Activated CD4-positive, alpha-beta memory T cell treated with anti-CD3 and anti-CD28 coated beads for 36 hours (primary cell): ENCODE data around the gene CCDC124. TPM values are rescaled to one million over a fixed set of nuclear protein-coding genes. Genes with fewer than 3 reads are reported as not detected.
A peak's percentile ranks its signal among the peaks of the same experiment; 100 is the strongest.
"Not testable (repeated sequence)": the region's sequence is repeated elsewhere in the genome, so short reads cannot be mapped to it uniquely, and the experiment has no call there.

Experiments used
- CTCF ChIA-PET: fragments of 350-600 bp; sonication (Branson Sonifier 250); formaldehyde crosslinking; loops from one replicate; lab custom pipeline; 2021; ENCODE audit warnings: antibody characterized with exemption, inconsistent platforms; lab: Charles Lee
- POLR2A ChIA-PET: fragments of 350-600 bp; sonication (Branson Sonifier 250); formaldehyde crosslinking; loops from one replicate; lab custom pipeline; 2021; ENCODE audit warnings: antibody characterized with exemption; lab: Charles Lee
- DNase-seq: peaks from one replicate; pipeline ENCODE4 v3.0.0-alpha.2; 2020
- H3K27ac Mint-ChIP-seq: one replicate; pipeline ENCODE4 v1.8.0; 2021; ENCODE audit warnings: mixed read lengths
- H3K27me3 Mint-ChIP-seq: one replicate; pipeline ENCODE4 v1.8.0; 2021; ENCODE audit warnings: mixed read lengths
- H3K36me3 Mint-ChIP-seq: one replicate; pipeline ENCODE4 v1.8.0; 2021; ENCODE audit warnings: mixed read lengths
- H3K4me1 Mint-ChIP-seq: one replicate; pipeline ENCODE4 v1.8.0; 2021; ENCODE audit warnings: low read depth, mixed read lengths
- H3K4me3 Mint-ChIP-seq: one replicate; pipeline ENCODE4 v1.8.0; 2021; ENCODE audit warnings: mild to moderate bottlenecking, mixed read lengths
- H3K9me3 Mint-ChIP-seq: one replicate; pipeline ENCODE4 v1.8.0; 2021; ENCODE audit warnings: mixed read lengths
- intact Hi-C: fragments of 100-400 bp; cut with micrococcal nuclease; formaldehyde crosslinking; loops from one replicate; pipeline ENCODE4 v1.15.1; 2023
- total RNA-seq, 2 experiments: library from RNA; stranded (reverse); gene quantifications; one replicate each; pipeline ENCODE4 v1.2.3, GENCODE V29; 2021

The CCDC124 gene
- total RNA-seq, 2 experiments from 2014 or later: 101 to 105 TPM

GRCh38 chr19:17915940-17916593 is 16.7 kb upstream of the CCDC124 start:
- intact Hi-C loops: no loop called here
- ChIA-PET CTCF (no interaction called here), POLR2A (no interaction called here)
- Mint-ChIP-seq H3K27ac (no peak overlapping the region), H3K4me1 (no peaks in the 10 kb centered on the region), H3K4me3 (no peak overlapping the region), H3K9me3 (peaks cover 12% of the 10 kb centered on the region), H3K36me3 (peaks cover 1% of the 10 kb centered on the region), H3K27me3 (peaks cover 5% of the 10 kb centered on the region)
- no peak for DNase-seq

GRCh38 chr19:17918151-17918550 is 14.7 kb upstream of the CCDC124 start:
- intact Hi-C loops, H3K27me3 Mint-ChIP-seq, H3K36me3 Mint-ChIP-seq, POLR2A ChIA-PET, H3K4me3 Mint-ChIP-seq, H3K4me1 Mint-ChIP-seq, H3K27ac Mint-ChIP-seq, DNase-seq, CTCF ChIA-PET: not testable (repeated sequence)
- peaks cover 11% of the 10 kb centered on the region for H3K9me3 Mint-ChIP-seq

- H3K27ac Mint-ChIP-seq, H3K9me3 Mint-ChIP-seq, DNase-seq, H3K36me3 Mint-ChIP-seq, H3K4me1 Mint-ChIP-seq, POLR2A ChIA-PET, H3K27me3 Mint-ChIP-seq, intact Hi-C loops, H3K4me3 Mint-ChIP-seq: not testable (repeated sequence)
- CTCF ChIA-PET: interaction anchor here (1.0 kb wide), 1 partner anchor 19 kb away, joined by 4 read pairs; no protein-coding TSS in a partner anchor
Measured at GRCh38 chr19:17919122-17919521, 13.7 kb upstream of the CCDC124 start.

- H3K36me3 Mint-ChIP-seq: no peaks in the 10 kb centered on the region
Measured at GRCh38 chr19:17920527-17920926, 12.3 kb upstream of the CCDC124 start.

GRCh38 chr19:17922138-17922537 is 10.7 kb upstream of the CCDC124 start:
- Mint-ChIP-seq H3K27me3 (peaks cover 4% of the 10 kb centered on the region), H3K4me3 (no peak overlapping the region), H3K27ac (no peak overlapping the region), H3K4me1 (no peaks in the 10 kb centered on the region), H3K9me3 (peaks cover 3% of the 10 kb centered on the region), H3K36me3 (no peaks in the 10 kb centered on the region)
- DNase-seq: no peak
- intact Hi-C loops: no loop called here
- CTCF ChIA-PET: interaction anchor here (0.6 kb wide), 1 partner anchor 10 kb away, joined by 3 read pairs; no protein-coding TSS in a partner anchor
- POLR2A ChIA-PET: no interaction called here

More at GRCh38 chr19:17920527-17920926, 12.3 kb upstream of the CCDC124 start:
- Mint-ChIP-seq H3K4me1 (no peaks in the 10 kb centered on the region), H3K27ac (no peak overlapping the region), H3K27me3 (peaks cover 5% of the 10 kb centered on the region), H3K9me3 (peaks cover 3% of the 10 kb centered on the region), H3K4me3 (no peak overlapping the region)
- no peak for DNase-seq
- intact Hi-C loops: no loop called here
- ChIA-PET POLR2A (no interaction called here), CTCF (interaction anchor here (1.0 kb wide), 1 partner anchor 216 kb away, joined by 3 read pairs; no protein-coding TSS in a partner anchor)

GRCh38 chr19:17926044-17926443 is 6.8 kb upstream of the CCDC124 start:
- intact Hi-C loops: no loop called here
- ChIA-PET CTCF (no interaction called here), POLR2A (no interaction called here)
- Mint-ChIP-seq H3K36me3 (no peaks in the 10 kb centered on the region), H3K9me3 (no peaks in the 10 kb centered on the region), H3K27me3 (peaks cover 1% of the 10 kb centered on the region), H3K4me3 (no peak overlapping the region), H3K4me1 (peaks cover 10% of the 10 kb centered on the region), H3K27ac (no peak overlapping the region)
- no peak for DNase-seq

- Mint-ChIP-seq H3K9me3 (no peaks in the 10 kb centered on the region), H3K36me3 (no peaks in the 10 kb centered on the region), H3K27ac (no peak overlapping the region), H3K4me1 (peaks cover 25% of the 10 kb centered on the region), H3K4me3 (no peak overlapping the region), H3K27me3 (peaks cover 1% of the 10 kb centered on the region)
- DNase-seq: no peak
- ChIA-PET CTCF (interaction anchor here (0.6 to 9.9 kb wide), 5 partner anchors 9 to 349 kb away, joined by 3 to 289 read pairs (median 4); partner anchors contain the start of gene RPL18A), POLR2A (interaction anchor here (0.7 to 6.8 kb wide), 3 partner anchors 59 to 82 kb away, joined by 4 to 93 read pairs (median 4); partner anchors contain the start of genes JAK3 and RPL18A)
- intact Hi-C loops: no loop called here
Measured at GRCh38 chr19:17929056-17929455, 3.8 kb upstream of the CCDC124 start.

- H3K27ac Mint-ChIP-seq: peak overlapping the region; percentile 18
- peaks cover 26% of the 10 kb centered on the region for H3K4me1 Mint-ChIP-seq
- no peaks in the 10 kb centered on the region for H3K9me3 Mint-ChIP-seq
- peak overlapping the region; percentile 51 for H3K4me3 Mint-ChIP-seq
- intact Hi-C loops: loop anchor here (1.0 to 5.0 kb wide), 4 partner anchors 59 to 221 kb away; partner anchors contain the start of genes PIK3R2 and RPL18A
- H3K27me3 Mint-ChIP-seq: no peaks in the 10 kb centered on the region
- peak; percentile 20 for DNase-seq
- H3K36me3 Mint-ChIP-seq: no peaks in the 10 kb centered on the region
- CTCF ChIA-PET: interaction anchor here (1.2 to 9.9 kb wide), 9 partner anchors 15 to 229 kb away, joined by 3 to 289 read pairs (median 15); partner anchors contain the start of genes RPL18A and SLC5A5
- POLR2A ChIA-PET: interaction anchor here (1.3 to 6.8 kb wide), 4 partner anchors 60 to 82 kb away, joined by 4 to 93 read pairs (median 14); partner anchors contain the start of genes RPL18A and SLC5A5
Measured at GRCh38 chr19:17931532-17932191, 1.2 kb upstream of the CCDC124 start.

- ChIA-PET CTCF (interaction anchor here (0.6 to 9.9 kb wide), 20 partner anchors 10 to 1089 kb away, joined by 3 to 289 read pairs (median 4); partner anchors contain the start of genes FCHO1, JAK3, MAP1S and RPL18A), POLR2A (interaction anchor here (1.0 to 6.8 kb wide), 7 partner anchors 9 to 89 kb away, joined by 3 to 93 read pairs (median 7); partner anchors contain the start of genes JAK3, RPL18A and SLC5A5)
- Mint-ChIP-seq H3K36me3 (peaks cover 6% of the 10 kb centered on the region), H3K27ac (peak overlapping the region; percentile 92), H3K9me3 (no peaks in the 10 kb centered on the region), H3K4me3 (peak overlapping the region; percentile 91), H3K27me3 (no peaks in the 10 kb centered on the region), H3K4me1 (peaks cover 30% of the 10 kb centered on the region)
- DNase-seq: no peak
- intact Hi-C loops: loop anchor here (5.0 kb wide), 2 partner anchors 141 to 219 kb away; partner anchors contain the start of gene PIK3R2
Measured at GRCh38 chr19:17933414-17934129, 757 bp downstream of the CCDC124 start.

- H3K9me3 Mint-ChIP-seq: no peaks in the 10 kb centered on the region
- H3K27ac Mint-ChIP-seq: no peak overlapping the region
- DNase-seq: no peak
- H3K4me1 Mint-ChIP-seq: peaks cover 20% of the 10 kb centered on the region
- ChIA-PET CTCF (interaction anchor here (0.8 to 9.9 kb wide), 4 partner anchors 62 to 87 kb away, joined by 3 to 289 read pairs (median 12); partner anchors contain the start of gene RPL18A), POLR2A (interaction anchor here (0.7 kb wide), 1 partner anchor 77 kb away, joined by 3 read pairs; the partner anchor contains the start of gene RPL18A)
- no peaks in the 10 kb centered on the region for H3K27me3 Mint-ChIP-seq
- intact Hi-C loops: no loop called here
- H3K4me3 Mint-ChIP-seq: no peak overlapping the region
- H3K36me3 Mint-ChIP-seq: peaks cover 6% of the 10 kb centered on the region
Measured at GRCh38 chr19:17936379-17936778, 3.6 kb downstream of the CCDC124 start.

GRCh38 chr19:17937371-17937900 is 4.6 kb downstream of the CCDC124 start:
- Mint-ChIP-seq H3K4me3 (no peak overlapping the region), H3K27ac (no peak overlapping the region), H3K9me3 (no peaks in the 10 kb centered on the region), H3K4me1 (peaks cover 13% of the 10 kb centered on the region), H3K27me3 (no peaks in the 10 kb centered on the region), H3K36me3 (peaks cover 7% of the 10 kb centered on the region)
- ChIA-PET CTCF (interaction anchor here (0.8 to 9.9 kb wide), 26 partner anchors 8 to 441 kb away, joined by 3 to 289 read pairs (median 4); partner anchors contain the start of genes ARRDC2, RPL18A and SLC5A5), POLR2A (interaction anchor here (1.2 to 1.5 kb wide), 4 partner anchors 11 to 78 kb away, joined by 3 to 8 read pairs (median 5); partner anchors contain the start of gene RPL18A)
- intact Hi-C loops: no loop called here
- DNase-seq: no peak
